Measurements from ENCODE around the gene FHL2.

DNA sequence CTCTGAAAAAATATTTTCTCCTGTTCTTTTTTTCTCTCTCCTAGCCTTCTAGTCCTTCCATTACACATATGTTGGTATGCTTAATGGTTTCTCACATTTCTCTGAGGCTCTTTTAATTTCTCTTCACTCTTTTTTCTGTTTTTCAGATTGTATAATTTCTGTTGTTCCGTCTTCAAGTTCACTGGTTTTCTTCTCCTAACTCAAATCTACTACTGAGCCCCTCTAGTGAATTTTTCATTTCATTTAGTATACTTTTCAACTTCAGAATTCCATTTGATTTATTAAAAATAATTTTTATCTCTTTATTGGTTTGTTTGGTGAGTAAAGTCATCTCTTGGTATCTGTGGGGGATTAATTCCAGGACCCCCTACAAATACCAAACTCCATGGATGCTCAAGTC lies 41.7 kb downstream of the FHL2 start:
- TF ChIP-seq, protein P1, sequence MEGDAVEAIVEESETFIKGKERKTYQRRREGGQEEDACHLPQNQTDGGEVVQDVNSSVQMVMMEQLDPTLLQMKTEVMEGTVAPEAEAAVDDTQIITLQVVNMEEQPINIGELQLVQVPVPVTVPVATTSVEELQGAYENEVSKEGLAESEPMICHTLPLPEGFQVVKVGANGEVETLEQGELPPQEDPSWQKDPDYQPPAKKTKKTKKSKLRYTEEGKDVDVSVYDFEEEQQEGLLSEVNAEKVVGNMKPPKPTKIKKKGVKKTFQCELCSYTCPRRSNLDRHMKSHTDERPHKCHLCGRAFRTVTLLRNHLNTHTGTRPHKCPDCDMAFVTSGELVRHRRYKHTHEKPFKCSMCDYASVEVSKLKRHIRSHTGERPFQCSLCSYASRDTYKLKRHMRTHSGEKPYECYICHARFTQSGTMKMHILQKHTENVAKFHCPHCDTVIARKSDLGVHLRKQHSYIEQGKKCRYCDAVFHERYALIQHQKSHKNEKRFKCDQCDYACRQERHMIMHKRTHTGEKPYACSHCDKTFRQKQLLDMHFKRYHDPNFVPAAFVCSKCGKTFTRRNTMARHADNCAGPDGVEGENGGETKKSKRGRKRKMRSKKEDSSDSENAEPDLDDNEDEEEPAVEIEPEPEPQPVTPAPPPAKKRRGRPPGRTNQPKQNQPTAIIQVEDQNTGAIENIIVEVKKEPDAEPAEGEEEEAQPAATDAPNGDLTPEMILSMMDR (IDR thresholded peaks at IDR 0.05) = no peak
- TF ChIP-seq POLR2A (IDR thresholded peaks at IDR 0.05) = no peak

Measured in adrenal gland (tissue), 5 donors.